ENCODE results near the gene CAMK4.

DNA sequence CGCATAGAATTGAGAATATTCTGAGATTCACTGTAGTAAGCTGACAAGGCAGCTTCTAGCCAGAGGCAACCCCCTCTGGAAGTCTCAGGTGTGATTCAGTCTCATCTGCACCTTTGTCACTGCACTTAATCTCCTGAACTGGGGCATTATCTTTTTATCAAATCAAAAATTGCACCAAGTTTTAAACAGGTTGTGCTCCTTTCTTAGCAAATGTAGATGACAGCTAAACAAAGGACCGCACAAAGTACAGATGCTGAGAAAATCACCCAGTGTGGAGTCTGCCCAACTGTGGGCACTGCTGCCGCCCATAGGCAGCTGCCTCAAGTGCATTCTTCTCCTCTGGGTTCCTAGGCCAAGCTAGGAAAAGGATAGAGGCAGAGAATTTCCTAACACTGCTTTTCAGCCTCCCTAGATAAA is 237.1 kb downstream of the CAMK4 start:
- TF ChIP-seq, protein P1, sequence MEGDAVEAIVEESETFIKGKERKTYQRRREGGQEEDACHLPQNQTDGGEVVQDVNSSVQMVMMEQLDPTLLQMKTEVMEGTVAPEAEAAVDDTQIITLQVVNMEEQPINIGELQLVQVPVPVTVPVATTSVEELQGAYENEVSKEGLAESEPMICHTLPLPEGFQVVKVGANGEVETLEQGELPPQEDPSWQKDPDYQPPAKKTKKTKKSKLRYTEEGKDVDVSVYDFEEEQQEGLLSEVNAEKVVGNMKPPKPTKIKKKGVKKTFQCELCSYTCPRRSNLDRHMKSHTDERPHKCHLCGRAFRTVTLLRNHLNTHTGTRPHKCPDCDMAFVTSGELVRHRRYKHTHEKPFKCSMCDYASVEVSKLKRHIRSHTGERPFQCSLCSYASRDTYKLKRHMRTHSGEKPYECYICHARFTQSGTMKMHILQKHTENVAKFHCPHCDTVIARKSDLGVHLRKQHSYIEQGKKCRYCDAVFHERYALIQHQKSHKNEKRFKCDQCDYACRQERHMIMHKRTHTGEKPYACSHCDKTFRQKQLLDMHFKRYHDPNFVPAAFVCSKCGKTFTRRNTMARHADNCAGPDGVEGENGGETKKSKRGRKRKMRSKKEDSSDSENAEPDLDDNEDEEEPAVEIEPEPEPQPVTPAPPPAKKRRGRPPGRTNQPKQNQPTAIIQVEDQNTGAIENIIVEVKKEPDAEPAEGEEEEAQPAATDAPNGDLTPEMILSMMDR (IDR thresholded peaks at IDR 0.05; ENCODE audit: insufficient read depth, low read depth, low read length): peak; percentile 77
- no peak for TF ChIP-seq EZH2 (IDR thresholded peaks at IDR 0.05; ENCODE audit: insufficient read depth, low read length)
